Glutamatergic neuron (in vitro differentiated cells): ENCODE data around the gene MARCHF6. TPM values are rescaled to one million over a fixed set of nuclear protein-coding genes. Genes with fewer than 3 reads are reported as not detected.

Experiments
- DNase-seq: peaks from one replicate; pipeline ENCODE4 v3.0.0; 2022
- H3K27ac Mint-ChIP-seq: one replicate; pipeline ENCODE4 v1.8.0; 2020; ENCODE audit warnings: mild to moderate bottlenecking, mixed read lengths, inconsistent platforms; ENCODE audit not compliant: unreplicated experiment
- H3K27me3 Mint-ChIP-seq: one replicate; pipeline ENCODE4 v1.8.0; 2020; ENCODE audit warnings: mild to moderate bottlenecking, moderate library complexity, mixed read lengths, inconsistent platforms; ENCODE audit not compliant: unreplicated experiment
- H3K36me3 Mint-ChIP-seq: one replicate; pipeline ENCODE4 v1.8.0; 2020; ENCODE audit warnings: mild to moderate bottlenecking, mixed read lengths, inconsistent platforms; ENCODE audit not compliant: unreplicated experiment
- H3K4me1 Mint-ChIP-seq: one replicate; pipeline ENCODE4 v1.8.0; 2020; ENCODE audit warnings: mild to moderate bottlenecking, low read depth, mixed read lengths, inconsistent platforms; ENCODE audit not compliant: unreplicated experiment
- H3K4me3 Mint-ChIP-seq: one replicate; pipeline ENCODE4 v1.8.0; 2020; ENCODE audit warnings: mild to moderate bottlenecking, mixed read lengths, inconsistent platforms; ENCODE audit not compliant: unreplicated experiment
- H3K9me3 Mint-ChIP-seq: one replicate; pipeline ENCODE4 v1.8.0; 2020; ENCODE audit warnings: mild to moderate bottlenecking, moderate library complexity, mixed read lengths, inconsistent platforms; ENCODE audit not compliant: unreplicated experiment
- CTCF ChIP-seq: fragments of 200-600 bp; sonication (generic); IDR thresholded peaks from one replicate; pipeline ENCODE4 v1.5.0; 2021; ENCODE audit not compliant: partially characterized antibody, unreplicated experiment
- total RNA-seq: library from RNA; stranded (reverse); fragmentation: NEBNext Ultra II Directional; extraction: Animal tissue kit (Norgen Biotek cat#: 25700); gene quantifications from one replicate; pipeline ENCODE4 v1.2.1, GENCODE V29; 2021; ENCODE audit not compliant: unreplicated experiment

Gene MARCHF6
- total RNA-seq, 1 donor from 2014 or later = 245 TPM

DNA sequence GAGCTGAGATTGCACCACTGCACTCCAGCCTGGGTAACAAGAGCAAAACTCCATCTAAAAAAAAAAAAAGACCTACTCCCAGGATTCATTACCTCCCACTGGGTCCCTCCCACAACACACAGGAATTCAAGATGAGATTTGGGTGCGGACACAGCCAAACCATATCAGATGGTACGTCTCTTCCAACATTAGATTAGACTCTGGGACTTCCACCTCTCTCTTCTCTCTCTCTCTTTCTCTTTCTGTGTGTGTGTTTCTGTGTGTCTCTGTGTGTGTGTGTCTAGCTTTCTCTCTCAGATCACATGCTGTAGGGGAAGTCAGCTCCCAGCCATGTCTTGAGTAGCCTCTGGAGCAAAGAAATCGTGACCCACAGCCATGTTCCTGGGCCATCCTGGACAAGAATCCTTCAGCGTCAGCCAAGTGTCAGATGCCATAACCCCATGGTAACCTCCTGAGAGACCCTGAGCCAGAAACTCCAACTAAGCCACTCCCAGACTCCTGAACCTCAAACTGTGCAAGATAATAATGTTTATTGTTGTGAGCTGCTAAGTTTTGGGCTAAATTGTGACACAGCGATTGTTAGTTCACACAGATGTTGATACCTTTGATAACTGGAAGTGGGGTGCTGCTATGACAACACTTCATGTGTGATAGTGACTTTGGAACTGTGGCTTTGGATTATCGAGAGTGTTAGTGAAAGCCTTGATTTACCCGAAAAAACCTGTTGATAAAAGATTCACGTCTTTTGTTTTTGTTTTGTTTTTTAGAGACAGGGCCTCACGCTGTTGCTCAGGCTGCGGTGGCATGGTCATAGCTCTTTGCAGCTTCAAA lies 41.7 kb upstream of the MARCHF6 start:
- no peak for DNase-seq
- peaks cover 6% of the 10 kb centered on the region for H3K4me1 Mint-ChIP-seq
- no peak for TF ChIP-seq CTCF
- no peak overlapping the region for H3K4me3 Mint-ChIP-seq
- no peak overlapping the region for H3K27ac Mint-ChIP-seq
- H3K27me3 Mint-ChIP-seq = peaks cover 7% of the 10 kb centered on the region
- peaks cover 5% of the 10 kb centered on the region for H3K9me3 Mint-ChIP-seq
- H3K36me3 Mint-ChIP-seq = peaks cover 5% of the 10 kb centered on the region

GRCh38 chr5:10315201-10315600 lies 38.3 kb upstream of the MARCHF6 start:
- H3K4me3 Mint-ChIP-seq = no peak overlapping the region
- peaks cover 5% of the 10 kb centered on the region for H3K36me3 Mint-ChIP-seq
- no peaks in the 10 kb centered on the region for H3K9me3 Mint-ChIP-seq

GRCh38 chr5:10315824-10316509 lies 37.5 kb upstream of the MARCHF6 start:
- Mint-ChIP-seq H3K36me3 (peaks cover 5% of the 10 kb centered on the region), H3K27ac (no peak overlapping the region), H3K4me3 (no peak overlapping the region), H3K27me3 (no peaks in the 10 kb centered on the region), H3K4me1 (no peaks in the 10 kb centered on the region), H3K9me3 (no peaks in the 10 kb centered on the region)
- DNase-seq = no peak
- no peak for TF ChIP-seq CTCF

More at GRCh38 chr5:10315201-10315600, 38.3 kb upstream of the MARCHF6 start:
- no peaks in the 10 kb centered on the region for H3K27me3 Mint-ChIP-seq
- no peak for TF ChIP-seq CTCF
- no peaks in the 10 kb centered on the region for H3K4me1 Mint-ChIP-seq
- no peak overlapping the region for H3K27ac Mint-ChIP-seq
- DNase-seq = no peak

DNA sequence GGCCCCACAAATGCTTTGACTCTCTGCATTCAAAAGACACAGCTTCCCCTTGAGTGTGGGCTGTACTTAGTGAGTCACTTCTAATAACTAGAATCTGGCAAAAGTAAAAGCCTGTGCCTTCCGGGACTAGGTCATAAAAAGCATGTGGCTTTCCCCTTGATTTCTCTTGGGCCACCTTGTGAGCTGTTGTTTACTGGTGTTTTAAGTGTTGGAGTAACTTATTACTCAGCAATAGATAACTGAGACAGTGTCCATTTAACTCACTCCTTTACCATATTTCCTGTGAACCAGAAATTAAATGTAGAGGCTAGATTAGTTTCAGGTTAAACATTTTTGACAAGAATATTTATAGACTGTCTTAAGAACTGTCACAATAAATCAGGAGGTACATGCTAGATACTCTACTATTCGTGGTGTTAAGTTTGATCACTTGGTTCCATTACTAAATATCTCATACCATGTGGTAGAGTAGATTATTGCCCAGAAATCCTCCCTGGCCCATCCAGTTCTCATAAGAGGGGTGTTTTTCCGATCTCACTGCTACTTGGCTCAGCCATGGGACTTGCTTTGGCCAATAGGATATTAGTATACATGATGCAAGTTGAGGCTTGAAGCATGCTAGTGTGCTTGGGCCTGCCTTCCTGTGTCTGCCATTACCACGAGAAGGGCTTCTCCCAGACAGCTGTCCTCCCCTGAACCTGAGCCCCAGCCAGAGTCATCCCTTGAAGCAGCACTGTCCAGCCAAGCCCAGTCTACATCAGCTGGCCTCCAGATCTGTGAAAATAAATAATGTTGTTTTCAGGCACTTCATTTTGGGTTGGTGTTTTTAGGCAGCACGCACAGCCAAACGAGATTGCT lies 35.4 kb upstream of the MARCHF6 start:
- no peaks in the 10 kb centered on the region for H3K4me1 Mint-ChIP-seq
- no peak overlapping the region for H3K4me3 Mint-ChIP-seq
- TF ChIP-seq CTCF = no peak
- peaks cover 5% of the 10 kb centered on the region for H3K36me3 Mint-ChIP-seq
- no peak overlapping the region for H3K27ac Mint-ChIP-seq
- no peaks in the 10 kb centered on the region for H3K9me3 Mint-ChIP-seq
- no peak for DNase-seq
- no peaks in the 10 kb centered on the region for H3K27me3 Mint-ChIP-seq
